ENCODE results near the gene ATXN7L1. TPM values are rescaled to one million over a fixed set of nuclear protein-coding genes. Genes with fewer than 3 reads are reported as not detected.

The ATXN7L1 gene
- total and polyA plus RNA-seq, 8 donors, result 2.3 to 9.3 (median 5.0) TPM

GRCh38 chr7:105862770-105863169 lies 13.6 kb downstream of the ATXN7L1 start:
- H3K9me3 ChIP-seq, result no peaks in the 10 kb centered on the region
- no peaks in the 10 kb centered on the region for H3K36me3 ChIP-seq
- ATAC-seq (no peak), FAIRE-seq (no peak), DNase-seq (no peak)
- no peak for TF ChIP-seq CTCF (IDR thresholded peaks at IDR 0.05)
- no peak overlapping the region for H3K4me3 ChIP-seq
- H3K27me3 ChIP-seq, result no peaks in the 10 kb centered on the region
- 95 to 99% methylated on average over 4 of the region's 4 CpGs for WGBS, 2 donors
- intact Hi-C loops (cut with DNase I), result no loop called here
- H3K27ac ChIP-seq, result no peak overlapping the region
- no peaks in the 10 kb centered on the region for H3K4me1 ChIP-seq

- FAIRE-seq (no peak), DNase-seq (no peak), ATAC-seq (no peak)
- TF ChIP-seq CTCF (IDR thresholded peaks at IDR 0.05), result no peak
- intact Hi-C loops (cut with DNase I), result no loop called here
- 85% methylated on average over 5 of the region's 5 CpGs for WGBS, 2 donors
- Histone ChIP-seq H3K4me1 (no peaks in the 10 kb centered on the region), H3K4me3 (no peak overlapping the region), H3K27ac (no peak overlapping the region), H3K27me3 (no peaks in the 10 kb centered on the region), H3K36me3 (no peaks in the 10 kb centered on the region), H3K9me3 (no peaks in the 10 kb centered on the region)
Measured at GRCh38 chr7:105862276-105862675, 14.1 kb downstream of the ATXN7L1 start.

- Histone ChIP-seq H3K27me3 (no peaks in the 10 kb centered on the region), H3K9me3 (no peaks in the 10 kb centered on the region), H3K4me3 (no peak overlapping the region), H3K36me3 (no peaks in the 10 kb centered on the region), H3K4me1 (no peaks in the 10 kb centered on the region), H3K27ac (no peak overlapping the region)
- FAIRE-seq, result no peak
- WGBS, 2 donors, result 84 to 88% methylated on average over 5 of the region's 5 CpGs
- TF ChIP-seq CTCF (IDR thresholded peaks at IDR 0.05), result no peak
- no peak for ATAC-seq
- no peak for DNase-seq
- intact Hi-C loops (cut with DNase I), result no loop called here
Measured at GRCh38 chr7:105861224-105861623, 15.2 kb downstream of the ATXN7L1 start.

GRCh38 chr7:105860793-105861192 lies 15.6 kb downstream of the ATXN7L1 start:
- no peak for DNase-seq
- no peaks in the 10 kb centered on the region for H3K4me1 ChIP-seq
- 86 to 91% methylated on average over 8 of the region's 8 CpGs for WGBS, 2 donors
- H3K27ac ChIP-seq, result no peak overlapping the region
- intact Hi-C loops (cut with DNase I), result no loop called here
- no peak overlapping the region for H3K4me3 ChIP-seq
- no peaks in the 10 kb centered on the region for H3K27me3 ChIP-seq
- no peak for ATAC-seq
- no peak for TF ChIP-seq CTCF (IDR thresholded peaks at IDR 0.05)
- no peaks in the 10 kb centered on the region for H3K36me3 ChIP-seq
- H3K9me3 ChIP-seq, result no peaks in the 10 kb centered on the region
- no peak for FAIRE-seq

DNA sequence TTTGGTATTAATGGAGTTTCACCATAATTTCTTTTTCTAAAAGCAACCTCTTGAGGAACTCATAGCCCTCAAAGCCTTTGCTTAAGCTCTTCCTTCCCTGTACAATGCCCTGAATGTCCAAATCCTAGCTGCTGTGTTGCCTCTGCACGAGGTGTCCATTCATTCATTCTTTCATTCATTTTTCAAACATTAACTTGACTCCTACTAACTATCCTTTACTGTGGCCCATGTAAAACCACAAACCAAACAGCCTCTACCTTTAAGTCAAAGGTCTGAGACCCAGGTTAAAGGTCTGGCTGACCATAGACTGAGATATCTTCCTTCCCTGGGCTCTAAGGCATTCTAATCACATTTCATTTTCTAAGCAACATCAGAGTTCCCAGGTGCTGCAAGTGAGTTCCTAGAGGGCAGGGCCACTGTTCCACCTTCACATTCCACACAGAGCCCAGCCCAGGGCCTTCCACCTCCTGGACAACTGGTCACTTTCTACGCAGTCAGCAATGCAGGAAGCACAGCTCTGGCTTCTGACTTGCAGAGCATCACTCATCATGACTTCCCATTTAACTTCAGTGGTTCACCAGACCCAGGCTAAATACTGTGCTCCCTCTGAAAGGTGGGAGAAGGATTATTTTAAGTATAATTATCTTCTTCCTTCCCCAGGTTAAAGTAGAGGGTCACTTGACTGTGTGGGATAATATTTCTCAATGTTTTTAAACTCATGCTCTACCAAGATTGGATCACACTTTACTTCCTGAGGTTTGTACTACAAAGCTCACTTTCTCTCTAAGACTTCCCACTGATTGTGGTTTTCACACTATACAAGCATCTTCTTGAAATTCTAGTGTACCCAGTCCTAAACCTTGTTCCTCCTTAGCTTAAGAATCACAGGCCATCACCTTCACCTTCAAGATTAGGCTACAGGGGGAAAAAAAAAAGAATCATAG lies 19.1 kb downstream of the ATXN7L1 start:
- Histone ChIP-seq H3K27ac (no peak overlapping the region), H3K4me3 (no peak overlapping the region), H3K27me3 (no peaks in the 10 kb centered on the region), H3K36me3 (no peaks in the 10 kb centered on the region), H3K9me3 (no peaks in the 10 kb centered on the region), H3K4me1 (no peaks in the 10 kb centered on the region)
- intact Hi-C loops (cut with DNase I), result no loop called here
- ATAC-seq (no peak), DNase-seq (no peak), FAIRE-seq (no peak)
- no peak for TF ChIP-seq CTCF (IDR thresholded peaks at IDR 0.05)
- WGBS, 2 donors, result 83 to 87% methylated on average over 2 of the region's 2 CpGs
